Measurements from ENCODE around the gene DGKA. TPM values are rescaled to one million over a fixed set of nuclear protein-coding genes. Genes with fewer than 3 reads are reported as not detected.
"Not testable (repeated sequence)": the region's sequence is repeated elsewhere in the genome, so short reads cannot be mapped to it uniquely, and the experiment has no call there.

The DGKA gene
- polyA plus RNA-seq, 1 of the 3 experiments (the other 2 are of a cell fraction): 75.9 TPM

GRCh38 chr12:55912908-55913307 is 18.1 kb upstream of the DGKA start:
- Histone ChIP-seq H3F3A (replicated peaks; ENCODE audit: insufficient read depth) (peaks cover 26% of the 10 kb centered on the region), H3K4me3 (ENCODE audit: low read depth in 2 of 2, low read length in 1 of 2) (no peak overlapping the region), H3K27me3 (ENCODE audit: insufficient read depth) (no peaks in the 10 kb centered on the region), H3K9me2 (no peaks in the 10 kb centered on the region), H3K4me1 (ENCODE audit: control insufficient read depth in 1 of 2, insufficient read depth in 2 of 2, low read depth in 1 of 2, low read length in 1 of 2) (0 out of 4 replicates have a peak, but pooled peaks cover 0 to 14% of the 10 kb centered on the region in 2 experiments), H4K20me1 (ENCODE audit: insufficient read depth) (no peaks in the 10 kb centered on the region), H3K27ac (ENCODE audit: low read depth in 2 of 2, low read length in 1 of 2) (no peak overlapping the region; a peak in 1 of 4 replicates), H3K4me2 (no peak overlapping the region), H2AFZ (ENCODE audit: low read depth) (no peak overlapping the region), H3K9ac (no peak overlapping the region), H3K36me3 (replicated peaks in 1 of 2; ENCODE audit: control insufficient read depth in 1 of 2, insufficient read depth in 2 of 2, low read length in 1 of 2) (peaks cover 13 to 23% of the 10 kb centered on the region in 2 experiments), H3K79me2 (ENCODE audit: insufficient read depth) (peaks cover 71% of the 10 kb centered on the region), H3K9me3 (no peaks in the 10 kb centered on the region)
- CTCF ChIA-PET: interaction anchor here (0.8 to 1.2 kb wide), 2 partner anchors 15 to 66 kb away, joined by 3 read pairs; partner anchors contain the start of gene PYM1
- TF ChIP-seq RXRA (IDR thresholded peaks at IDR 0.05; ENCODE audit: borderline replicate concordance, low read depth): no peak
- TF ChIP-seq ZBTB33 (IDR thresholded peaks at IDR 0.05; ENCODE audit: borderline replicate concordance, low read depth): no peak
- TF ChIP-seq POLR2AphosphoS5 (IDR thresholded peaks at IDR 0.05; ENCODE audit: low read depth, low read length): no peak
- no peak for TF ChIP-seq RFX5 (IDR thresholded peaks at IDR 0.05; ENCODE audit: low read length)
- no peak for TF ChIP-seq FOSL2 (IDR thresholded peaks at IDR 0.05; ENCODE audit: borderline replicate concordance, low read depth)
- no peak for TF ChIP-seq CHD2 (IDR thresholded peaks at IDR 0.05; ENCODE audit: low read length, partially characterized antibody)
- no peak for DNase-seq
- POLR2A ChIA-PET: no interaction called here
- WGBS (ENCODE audit: low lambda C conversion rate): 99% methylated on average over 4 of the region's 4 CpGs

- Histone ChIP-seq H3K4me2 (no peak overlapping the region), H3K36me3 (replicated peaks in 1 of 2; ENCODE audit: control insufficient read depth in 1 of 2, insufficient read depth in 2 of 2, low read length in 1 of 2) (peaks cover 13 to 23% of the 10 kb centered on the region in 2 experiments), H3F3A (replicated peaks; ENCODE audit: insufficient read depth) (peaks cover 13% of the 10 kb centered on the region), H3K4me3 (ENCODE audit: low read depth in 2 of 2, low read length in 1 of 2) (no peak overlapping the region), H3K9ac (no peak overlapping the region), H3K27ac (ENCODE audit: low read depth in 2 of 2, low read length in 1 of 2) (no peak overlapping the region), H4K20me1 (ENCODE audit: insufficient read depth) (no peaks in the 10 kb centered on the region), H3K79me2 (ENCODE audit: insufficient read depth) (peaks cover 94% of the 10 kb centered on the region), H2AFZ (ENCODE audit: low read depth) (no peak overlapping the region), H3K4me1 (ENCODE audit: control insufficient read depth in 1 of 2, insufficient read depth in 2 of 2, low read depth in 1 of 2, low read length in 1 of 2) (0 out of 4 replicates have a peak, but pooled peaks cover 0 to 7% of the 10 kb centered on the region in 2 experiments), H3K9me3 (no peaks in the 10 kb centered on the region), H3K9me2 (no peaks in the 10 kb centered on the region), H3K27me3 (ENCODE audit: insufficient read depth) (no peaks in the 10 kb centered on the region)
- no peak for DNase-seq
- ChIA-PET POLR2A (no interaction called here), CTCF (interaction anchor here (3.0 kb wide), 1 partner anchor 10 kb away, joined by 16 read pairs; no protein-coding TSS in a partner anchor)
- TF ChIP-seq TEAD4 (IDR thresholded peaks at IDR 0.05; ENCODE audit: borderline replicate concordance, insufficient read depth) (no peak), MEF2A (IDR thresholded peaks at IDR 0.05; ENCODE audit: borderline replicate concordance, low read depth) (no peak), GATA2 (CRISPR knock-in tag; IDR thresholded peaks at IDR 0.05) (no peak), MXI1 (IDR thresholded peaks at IDR 0.05; ENCODE audit: low read depth, low read length) (no peak), RXRA (IDR thresholded peaks at IDR 0.05; ENCODE audit: borderline replicate concordance, low read depth) (no peak), FOXM1 (IDR thresholded peaks at IDR 0.05; ENCODE audit: low read depth) (no peak), RCOR1 (IDR thresholded peaks at IDR 0.05; ENCODE audit: low read length) (no peak), JUND (IDR thresholded peaks at IDR 0.05) (no peak), NFIC (IDR thresholded peaks at IDR 0.05; ENCODE audit: borderline replicate concordance) (no peak)
- WGBS (ENCODE audit: low lambda C conversion rate): 95% methylated on average over 3 of the region's 3 CpGs
Measured at GRCh38 chr12:55915482-55915859, 15.5 kb upstream of the DGKA start.

- H3K9me2 ChIP-seq; H3K4me3 ChIP-seq (ENCODE audit: low read depth in 2 of 2, low read length in 1 of 2); H3K9ac ChIP-seq; H2AFZ ChIP-seq (ENCODE audit: low read depth); POLR2A ChIA-PET; H4K20me1 ChIP-seq (ENCODE audit: insufficient read depth); CTCF ChIA-PET; H3K27me3 ChIP-seq (ENCODE audit: insufficient read depth); H3K4me2 ChIP-seq; H3K4me1 ChIP-seq (ENCODE audit: control insufficient read depth in 1 of 2, insufficient read depth in 2 of 2, low read depth in 1 of 2, low read length in 1 of 2); DNase-seq; H3K9me3 ChIP-seq: not testable (repeated sequence)
- Histone ChIP-seq H3F3A (replicated peaks; ENCODE audit: insufficient read depth) (peaks cover 19% of the 10 kb centered on the region), H3K36me3 (replicated peaks in 1 of 2; ENCODE audit: control insufficient read depth in 1 of 2, insufficient read depth in 2 of 2, low read length in 1 of 2) (peaks cover 4 to 16% of the 10 kb centered on the region in 2 experiments), H3K79me2 (ENCODE audit: insufficient read depth) (peaks cover 96% of the 10 kb centered on the region), H3K27ac (ENCODE audit: low read depth in 2 of 2, low read length in 1 of 2) (peak overlapping the region in 1 of 2 experiments; percentile 55; a peak in 2 of 4 replicates)
- WGBS (ENCODE audit: low lambda C conversion rate): 71% methylated on average over 3 of the region's 3 CpGs
Measured at GRCh38 chr12:55919032-55919431, 11.9 kb upstream of the DGKA start.
